AG04449 (cell line): ENCODE data around the gene HES7.
A peak's percentile ranks its signal among the peaks of the same experiment; 100 is the strongest.

ENCODE experiments used
- CTCF ChIA-PET: fragments of 350-600 bp; formaldehyde crosslinking; extraction: SDS; loops from one replicate; lab custom pipeline; 2021; ENCODE audit warnings: antibody characterized with exemption; lab: Yijun Ruan, JAX
- POLR2A ChIA-PET: fragments of 400-600, 350-600 bp; formaldehyde crosslinking; extraction: SDS; loops from one replicate; lab custom pipeline; 2020; ENCODE audit warnings: antibody characterized with exemption, inconsistent platforms; lab: Yijun Ruan, JAX
- DNase-seq: peaks from one replicate; pipeline ENCODE4 v3.0.0-alpha.2; 2010; ENCODE audit warnings: low read depth, low spot score
- H3K4me3 ChIP-seq: 2 replicates; pipeline ENCODE4 v1.5.1; 2011; ENCODE audit warnings: low read depth, mild to moderate bottlenecking, control low read depth, low read length
- CTCF ChIP-seq: IDR thresholded peaks from one replicate; pipeline ENCODE4 v1.5.1; 2011; ENCODE audit warnings: mild to moderate bottlenecking, moderate library complexity, low read length, control low read depth, inconsistent platforms; ENCODE audit not compliant: insufficient read depth; ENCODE audit errors: missing control alignments

HES7 gene

GRCh38 chr17:8128125-8128784 lies 4.3 kb upstream of the HES7 start:
- ChIA-PET POLR2A (no interaction called here), CTCF (interaction anchor here (0.5 to 4.2 kb wide), 3 partner anchors 9 to 35 kb away, joined by 3 to 49 read pairs (median 3); no protein-coding TSS in a partner anchor)
- no peak overlapping the region for H3K4me3 ChIP-seq
- no peak for TF ChIP-seq CTCF
- DNase-seq, result no peak

GRCh38 chr17:8126491-8127066 lies 2.7 kb upstream of the HES7 start:
- no peak for TF ChIP-seq CTCF
- CTCF ChIA-PET, result interaction anchor here (0.9 to 4.2 kb wide), 9 partner anchors 8 to 174 kb away, joined by 3 to 49 read pairs (median 4); partner anchors contain the start of gene ALOXE3
- H3K4me3 ChIP-seq, result peak overlapping the region; percentile 77
- DNase-seq, result no peak
- POLR2A ChIA-PET, result no interaction called here

- peak overlapping the region; percentile 77 for H3K4me3 ChIP-seq
- DNase-seq, result no peak
- ChIA-PET POLR2A (no interaction called here), CTCF (interaction anchor here (0.9 to 4.2 kb wide), 6 partner anchors 9 to 174 kb away, joined by 3 to 49 read pairs (median 4); no protein-coding TSS in a partner anchor)
- TF ChIP-seq CTCF, result no peak
These were observed 2.1 kb upstream of the HES7 start for GRCh38 chr17:8125947-8126490.

DNA sequence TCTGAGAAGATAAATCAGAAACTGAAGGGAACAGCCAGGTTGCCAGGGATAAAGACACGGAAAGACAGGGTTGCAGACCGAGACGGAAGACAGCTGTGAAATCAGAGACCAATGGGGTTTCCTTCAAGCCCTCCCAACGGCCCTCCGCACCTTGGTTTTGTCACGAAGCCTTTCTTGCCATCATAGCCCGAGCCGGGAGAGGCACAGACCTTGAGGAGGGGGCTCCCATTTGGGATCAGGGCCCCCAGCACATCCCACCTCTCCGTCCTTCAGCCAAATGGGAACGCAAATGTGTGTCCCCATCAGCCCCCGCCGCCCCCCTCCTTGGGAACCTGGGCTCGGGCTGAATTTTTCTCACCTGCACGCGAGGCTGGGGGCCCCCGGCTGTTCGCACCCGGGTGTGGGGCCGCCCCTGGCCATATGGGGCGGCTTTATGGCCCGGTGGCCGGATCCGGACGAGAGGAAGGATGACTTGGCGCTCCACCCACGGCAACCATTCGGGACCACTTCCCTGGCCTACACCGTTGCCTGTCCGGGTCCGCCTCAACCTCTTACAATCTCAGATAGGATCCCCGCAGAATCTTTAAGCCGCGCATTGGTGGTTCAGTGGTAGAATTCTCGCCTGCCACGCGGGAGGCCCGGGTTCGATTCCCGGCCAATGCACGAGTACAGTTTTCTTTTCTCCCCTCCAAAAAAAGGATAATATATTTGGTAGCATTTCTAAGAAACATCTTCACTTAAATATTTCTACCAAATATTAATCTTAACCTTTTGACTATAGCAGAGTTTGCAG lies 1.4 kb upstream of the HES7 start:
- POLR2A ChIA-PET, result interaction anchor here (0.9 to 1.3 kb wide), 2 partner anchors 27 to 61 kb away, joined by 3 to 4 read pairs; partner anchors contain the start of gene PER1
- no peak for DNase-seq
- CTCF ChIA-PET, result interaction anchor here (0.6 to 4.2 kb wide), 7 partner anchors 10 to 112 kb away, joined by 3 to 49 read pairs (median 5); partner anchors contain the start of gene VAMP2
- no peak for TF ChIP-seq CTCF
- H3K4me3 ChIP-seq, result peak overlapping the region; percentile 77

DNA sequence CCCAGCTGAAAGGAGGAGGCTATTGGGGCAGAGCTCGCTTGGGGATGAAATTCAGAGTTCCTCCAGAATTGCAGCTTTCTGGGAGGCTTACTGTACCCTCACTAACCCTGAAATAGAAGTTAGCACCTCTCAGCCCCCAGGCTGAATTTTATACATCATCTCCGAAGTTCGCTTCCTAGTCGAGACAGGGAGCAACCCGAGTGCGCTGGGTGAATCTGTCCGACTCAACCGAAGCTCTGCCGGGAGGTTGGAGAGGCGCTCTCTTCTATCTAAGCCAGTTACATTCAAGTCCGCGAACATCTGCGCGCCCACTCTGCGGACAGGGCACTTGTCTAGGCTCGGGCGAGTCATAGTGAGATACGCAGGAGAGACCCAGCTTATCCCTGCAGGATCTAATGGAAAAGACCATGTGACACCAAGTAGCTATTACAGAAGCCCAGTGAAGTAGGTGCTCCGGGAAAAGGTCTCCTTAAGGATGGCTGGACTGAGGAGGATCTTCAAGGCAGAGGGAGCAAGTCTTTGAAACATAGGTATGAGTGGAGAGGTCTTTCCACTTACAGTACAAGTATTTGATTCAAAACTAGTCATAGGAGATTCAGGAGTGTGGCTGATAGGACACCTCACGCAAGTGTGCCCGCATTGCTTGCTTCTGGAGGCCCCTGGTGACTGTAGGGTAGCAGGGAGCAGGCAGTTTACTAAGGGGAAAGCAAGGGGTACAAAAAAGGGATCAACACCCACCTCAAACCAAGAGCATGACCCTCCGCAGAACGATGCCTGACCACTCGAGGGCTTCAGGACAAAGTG lies 646 bp upstream of the HES7 start:
- peak overlapping the region; percentile 77 for H3K4me3 ChIP-seq
- no peak for TF ChIP-seq CTCF
- ChIA-PET CTCF (interaction anchor here (0.6 to 3.9 kb wide), 7 partner anchors 9 to 113 kb away, joined by 3 to 41 read pairs (median 4); partner anchors contain the start of gene VAMP2), POLR2A (interaction anchor here (0.9 to 1.3 kb wide), 4 partner anchors 27 to 61 kb away, joined by 3 to 5 read pairs (median 4); partner anchors contain the start of gene PER1)
- DNase-seq, result no peak
